WTC11 (cell line): ENCODE results near the gene TRIM46. TPM values are rescaled to one million over a fixed set of nuclear protein-coding genes. Genes with fewer than 3 reads are reported as not detected.
A peak's percentile ranks its signal among the peaks of the same experiment; 100 is the strongest.
"Not testable (repeated sequence)": the region's sequence is repeated elsewhere in the genome, so short reads cannot be mapped to it uniquely, and the experiment has no call there.

Experiments used
- ATAC-seq: fragments of 200-7000 bp; cut with Tn5 transposase; 2 replicates; pipeline ENCODE4 v1.10.0; 2021; ENCODE audit warnings: mild to moderate bottlenecking, moderate library complexity
- CTCF ChIA-PET: fragments of 300-600 bp; sonication (Branson Sonifier 250); formaldehyde crosslinking; loops from one replicate; lab custom pipeline; 2021; ENCODE audit warnings: antibody characterized with exemption; lab: Charles Lee
- POLR2A ChIA-PET: fragments of 350-600 bp; sonication (Branson Sonifier 250); formaldehyde crosslinking; loops from one replicate; lab custom pipeline; 2021; ENCODE audit warnings: antibody characterized with exemption; lab: Charles Lee
- DNase-seq: peaks from one replicate; pipeline ENCODE4 v3.0.0; 2021; ENCODE audit warnings: low spot score
- H3K27ac Mint-ChIP-seq: 2 replicates; pipeline ENCODE4 v1.8.0; 2021; ENCODE audit warnings: mixed read lengths
- H3K27me3 Mint-ChIP-seq: 2 replicates; pipeline ENCODE4 v1.8.0; 2021; ENCODE audit warnings: low read depth, mild to moderate bottlenecking, moderate library complexity, mixed read lengths
- H3K36me3 Mint-ChIP-seq: 2 replicates; pipeline ENCODE4 v1.8.0; 2021; ENCODE audit warnings: mixed read lengths
- H3K4me1 Mint-ChIP-seq: 2 replicates; pipeline ENCODE4 v1.8.0; 2022; ENCODE audit warnings: mixed read lengths
- H3K4me3 Mint-ChIP-seq: 2 replicates; pipeline ENCODE4 v1.8.0; 2021; ENCODE audit warnings: mild to moderate bottlenecking, moderate library complexity, mixed read lengths
- H3K9me3 Mint-ChIP-seq: 2 replicates; pipeline ENCODE4 v1.8.0; 2021; ENCODE audit warnings: mixed read lengths
- ATF6 ChIP-seq: sonication (generic); formaldehyde crosslinking; IDR thresholded peaks from 2 replicates; pipeline ENCODE4 v1.8.1; 2023; ENCODE audit warnings: mild to moderate bottlenecking, missing genetic modification reagents
- E2F4 ChIP-seq: sonication (generic); formaldehyde crosslinking; IDR thresholded peaks from 2 replicates; pipeline ENCODE4 v1.8.1; 2022; ENCODE audit warnings: low read depth, mild to moderate bottlenecking, moderate library complexity, missing genetic modification reagents, borderline replicate concordance
- FOXK1 ChIP-seq: sonication (generic); formaldehyde crosslinking; IDR thresholded peaks from 2 replicates; pipeline ENCODE4 v1.8.0; 2022; ENCODE audit warnings: mild to moderate bottlenecking, moderate library complexity, missing genetic modification reagents
- FOXP1 ChIP-seq: sonication (generic); formaldehyde crosslinking; IDR thresholded peaks from 2 replicates; pipeline ENCODE4 v1.8.0; 2022; ENCODE audit warnings: missing genetic modification reagents, mild to moderate bottlenecking, moderate library complexity, borderline replicate concordance
- MAX ChIP-seq: sonication (generic); formaldehyde crosslinking; IDR thresholded peaks from 2 replicates; pipeline ENCODE4 v1.8.0; 2022; ENCODE audit warnings: mild to moderate bottlenecking, missing genetic modification reagents
- SMAD3 ChIP-seq: sonication (generic); formaldehyde crosslinking; IDR thresholded peaks from 2 replicates; pipeline ENCODE4 v1.8.0; 2022; ENCODE audit warnings: missing genetic modification reagents, mild to moderate bottlenecking, borderline replicate concordance
- SP1 ChIP-seq: sonication (generic); formaldehyde crosslinking; conservative IDR thresholded peaks from 2 replicates; pipeline ENCODE4 v1.8.1; 2022; ENCODE audit warnings: missing genetic modification reagents
- TEAD1 ChIP-seq: sonication (generic); formaldehyde crosslinking; IDR thresholded peaks from 2 replicates; pipeline ENCODE4 v1.8.0; 2022; ENCODE audit warnings: mild to moderate bottlenecking, missing genetic modification reagents
- total RNA-seq: library from RNA; stranded (reverse); gene quantifications from 3 replicates; pipeline ENCODE4 v1.2.3, GENCODE V29; 2021

The TRIM46 gene
- total RNA-seq, 1 experiment from 2014 or later = 22.1 TPM

- TF ChIP-seq E2F4 (CRISPR knock-in tag) (peak; percentile 93), SP1 (CRISPR knock-in tag) (peak; percentile 57; the same call in 1 of the 2 replicates), FOXK1 (CRISPR knock-in tag) (peak; percentile 35; the same call in 1 of the 2 replicates), MAX (CRISPR knock-in tag) (peak; percentile 41), SMAD3 (0 out of 2 replicates have a peak, but pooled peaks have one; percentile 67), FOXP1 (CRISPR knock-in tag) (peak; percentile 20; the same call in 1 of the 2 replicates), TEAD1 (CRISPR knock-in tag) (0 out of 2 replicates have a peak, but pooled peaks have one; percentile 9)
These were observed 53.8 kb downstream of the TRIM46 start (continued) for GRCh38 chr1:155227261-155228095.

GRCh38 chr1:155228096-155228427 lies 54.4 kb downstream of the TRIM46 start:
- 0 out of 2 replicates have a peak, but pooled peaks have one; percentile 3 for TF ChIP-seq FOXP1 (CRISPR knock-in tag)
- TF ChIP-seq ATF6 = no peak
- Mint-ChIP-seq H3K36me3 (no peaks in the 10 kb centered on the region), H3K27me3 (peaks cover 33% of the 10 kb centered on the region), H3K4me3 (peak overlapping the region; percentile 92), H3K4me1 (peaks cover 22% of the 10 kb centered on the region), H3K27ac (peak overlapping the region; percentile 97), H3K9me3 (no peaks in the 10 kb centered on the region)
- ChIA-PET CTCF (interaction anchor here (0.6 to 6.1 kb wide), 7 partner anchors 21 to 136 kb away, joined by 3 to 48 read pairs (median 12); partner anchors contain the start of genes CLK2 and KRTCAP2), POLR2A (interaction anchor here (0.6 to 1.8 kb wide), 6 partner anchors 16 to 88 kb away, joined by 3 to 5 read pairs (median 4); partner anchors contain the start of genes CLK2 and THBS3)
- ATAC-seq = no peak
- DNase-seq = no peak

- CTCF ChIA-PET, POLR2A ChIA-PET, H3K4me3 Mint-ChIP-seq, H3K36me3 Mint-ChIP-seq, H3K9me3 Mint-ChIP-seq, H3K4me1 Mint-ChIP-seq, H3K27ac Mint-ChIP-seq, DNase-seq, ATAC-seq: not testable (repeated sequence)
- peaks cover 33% of the 10 kb centered on the region for H3K27me3 Mint-ChIP-seq
These were observed 57.7 kb downstream of the TRIM46 start for GRCh38 chr1:155231302-155231701.

- POLR2A ChIA-PET, H3K4me1 Mint-ChIP-seq, H3K9me3 Mint-ChIP-seq, H3K36me3 Mint-ChIP-seq, H3K4me3 Mint-ChIP-seq, ATAC-seq, H3K27ac Mint-ChIP-seq, DNase-seq: not testable (repeated sequence)
- CTCF ChIA-PET = interaction anchor here (0.8 kb wide), 1 partner anchor 18 kb away, joined by 4 read pairs; no protein-coding TSS in a partner anchor
- H3K27me3 Mint-ChIP-seq = peaks cover 33% of the 10 kb centered on the region
These were observed 58.6 kb downstream of the TRIM46 start for GRCh38 chr1:155232001-155232978.

- H3K4me3 Mint-ChIP-seq, CTCF ChIA-PET, POLR2A ChIA-PET, H3K36me3 Mint-ChIP-seq, H3K9me3 Mint-ChIP-seq, DNase-seq, H3K27ac Mint-ChIP-seq, H3K4me1 Mint-ChIP-seq: not testable (repeated sequence)
- peak; percentile 59 for ATAC-seq
- H3K27me3 Mint-ChIP-seq = peaks cover 29% of the 10 kb centered on the region
These were observed 59.9 kb downstream of the TRIM46 start for GRCh38 chr1:155233502-155233901.

Other genes with a start within 250 kb of the TRIM46 start
- 26.8 to 38.7 TPM (median 36.8 TPM) in 3 replicates for gene PMVK, start 237.1 kb upstream of the TRIM46 start, total RNA-seq
- 26.5 to 30.7 TPM (median 28.4 TPM) in 3 replicates for gene PBXIP1, start 217.8 kb upstream of the TRIM46 start, total RNA-seq
- 37.4 to 38.8 TPM (median 38.0 TPM) in 3 replicates for gene PYGO2, start 212.1 kb upstream of the TRIM46 start, total RNA-seq
- 180 to 199 TPM (median 180 TPM) in 3 replicates for gene SHC1, start 203.1 kb upstream of the TRIM46 start, total RNA-seq
- 258 to 301 TPM (median 278 TPM) in 3 replicates for gene CKS1B, start 199.2 kb upstream of the TRIM46 start, total RNA-seq
- 71.1 to 88.3 TPM (median 71.2 TPM) in 3 replicates for gene FLAD1, start 190.5 kb upstream of the TRIM46 start, total RNA-seq
- 0.48 to 1.2 TPM in 2 of 3 replicates, not detected in the other for gene LENEP, start 180.3 kb upstream of the TRIM46 start, total RNA-seq
- gene ZBTB7B, start 171.0 kb upstream of the TRIM46 start, total RNA-seq = 29.8 to 32.1 TPM (median 31.5 TPM) in 3 replicates
- gene DCST2, start 140.1 kb upstream of the TRIM46 start, total RNA-seq = 0.83 to 1.8 TPM (median 1.6 TPM) in 3 replicates
- 0.15 TPM in 1 of 3 replicates, not detected in the others for gene DCST1, start 140.0 kb upstream of the TRIM46 start, total RNA-seq
- 32.1 to 38.4 TPM (median 33.2 TPM) in 3 replicates for gene ADAM15, start 122.5 kb upstream of the TRIM46 start, total RNA-seq
- gene EFNA4, start 110.1 kb upstream of the TRIM46 start, total RNA-seq = 19.5 to 22.7 TPM (median 22.3 TPM) in 3 replicates
- gene EFNA3, start 95.0 kb upstream of the TRIM46 start, total RNA-seq = 12.5 to 15.4 TPM (median 15.4 TPM) in 3 replicates
- 6.0 to 7.3 TPM (median 6.5 TPM) in 3 replicates for gene EFNA1, start 46.0 kb upstream of the TRIM46 start, total RNA-seq
- 39.0 to 47.8 TPM (median 46.0 TPM) in 3 replicates for gene SLC50A1, start 38.0 kb upstream of the TRIM46 start, total RNA-seq
- gene DPM3, start 33.3 kb upstream of the TRIM46 start, total RNA-seq = 70.6 to 79.8 TPM (median 73.5 TPM) in 3 replicates
- gene KRTCAP2, start 545 bp upstream of the TRIM46 start, total RNA-seq = 104 to 161 TPM (median 147 TPM) in 3 replicates
- gene THBS3, start 34.0 kb downstream of the TRIM46 start, total RNA-seq = 4.0 to 5.3 TPM (median 5.3 TPM) in 3 replicates
- gene MTX1, start 34.8 kb downstream of the TRIM46 start, total RNA-seq = 57.5 to 62.8 TPM (median 60.4 TPM) in 3 replicates
- gene ENTREP3, start 81.6 kb downstream of the TRIM46 start, total RNA-seq = 65.3 to 67.8 TPM (median 66.6 TPM) in 3 replicates
- 50.0 to 58.8 TPM (median 52.2 TPM) in 3 replicates for gene SCAMP3, start 88.5 kb downstream of the TRIM46 start, total RNA-seq
- 68.2 to 74.9 TPM (median 74.4 TPM) in 3 replicates for gene CLK2, start 99.7 kb downstream of the TRIM46 start, total RNA-seq
- gene HCN3, start 103.6 kb downstream of the TRIM46 start, total RNA-seq = 5.9 to 7.3 TPM (median 6.3 TPM) in 3 replicates
- 1.5 to 2.5 TPM (median 1.6 TPM) in 3 replicates for gene PKLR, start 127.6 kb downstream of the TRIM46 start, total RNA-seq
- 342 to 366 TPM (median 354 TPM) in 3 replicates for gene FDPS, start 135.0 kb downstream of the TRIM46 start, total RNA-seq
- 51.4 to 68.8 TPM (median 55.3 TPM) in 3 replicates for gene RUSC1, start 147.0 kb downstream of the TRIM46 start, total RNA-seq